Endothelial cell of umbilical vein (primary cell): ENCODE measurements around the gene PCID2.

Experiments used
- CTCF ChIP-seq, 2 donors: IDR thresholded peaks; 1 replicate in 1 of 2; 2 replicates in 1 of 2; pipeline ENCODE4 v1.5.1; 2011; ENCODE audit warnings: low read length in 2 of 2, mild to moderate bottlenecking in 2 of 2, moderate library complexity in 2 of 2, control low read depth in 1 of 2, inconsistent platforms in 1 of 2, low read depth in 1 of 2; ENCODE audit not compliant: insufficient read depth in 1 of 2; ENCODE audit errors: extremely low read depth in 1 of 2
- EZH2 ChIP-seq: IDR thresholded peaks from 2 replicates; pipeline ENCODE4 v1.6.1; 2012; ENCODE audit warnings: borderline replicate concordance, low read depth, mild to moderate bottlenecking, moderate library complexity, low read length, inconsistent platforms; ENCODE audit not compliant: severe bottlenecking

GRCh38 chr13:113205428-113205931 lies 3.0 kb downstream of the PCID2 start:
- TF ChIP-seq CTCF (IDR thresholded peaks at IDR 0.05; ENCODE audit: extremely low read depth in 1 of 2, insufficient read depth in 1 of 2, low read depth in 1 of 2, low read length in 2 of 2), result no peak
- no peak for TF ChIP-seq EZH2
